Hepatocyte (in vitro differentiated cells): ENCODE results near the gene DMRTC2. TPM values are rescaled to one million over a fixed set of nuclear protein-coding genes. Genes with fewer than 3 reads are reported as not detected.

Experiments used
- DNase-seq: peaks from one replicate; pipeline ENCODE4 v3.0.0-alpha.2; 2016; ENCODE audit warnings: low spot score
- H2AFZ ChIP-seq: fragments of 200-600 bp; sonication (generic); 2 replicates; pipeline ENCODE4 v1.6.0; 2016; ENCODE audit warnings: antibody characterized with exemption, mild to moderate bottlenecking
- H3K27ac ChIP-seq: fragments of 200-600 bp; sonication (generic); 2 replicates; pipeline ENCODE4 v1.5.1; 2016; ENCODE audit warnings: mild to moderate bottlenecking
- H3K27me3 ChIP-seq: fragments of 200-600 bp; sonication (generic); 2 replicates; pipeline ENCODE4 v1.6.1; 2016
- H3K36me3 ChIP-seq: fragments of 200-600 bp; sonication (generic); replicated peaks from 2 replicates; pipeline ENCODE4 v1.5.1; 2016; ENCODE audit warnings: low read depth; ENCODE audit not compliant: insufficient read depth
- H3K4me1 ChIP-seq: fragments of 200-600 bp; sonication (generic); 2 replicates; pipeline ENCODE4 v1.5.1; 2016; ENCODE audit warnings: mild to moderate bottlenecking, moderate library complexity; ENCODE audit not compliant: insufficient read depth
- H3K4me2 ChIP-seq: fragments of 200-600 bp; sonication (generic); 2 replicates; pipeline ENCODE4 v1.6.0; 2016
- H3K4me3 ChIP-seq: fragments of 200-600 bp; sonication (generic); 2 replicates; pipeline ENCODE4 v1.5.1; 2016; ENCODE audit warnings: mild to moderate bottlenecking
- H3K79me2 ChIP-seq: fragments of 200-600 bp; sonication (generic); 2 replicates; pipeline ENCODE4 v1.6.0; 2017; ENCODE audit warnings: mild to moderate bottlenecking
- H3K9me2 ChIP-seq: fragments of 200-600 bp; sonication (generic); replicated peaks from 2 replicates; pipeline ENCODE4 v1.6.0; 2017; ENCODE audit warnings: mild to moderate bottlenecking; ENCODE audit not compliant: insufficient read depth
- H3K9me3 ChIP-seq: fragments of 200-600 bp; sonication (generic); 2 replicates; pipeline ENCODE4 v1.5.1; 2016; ENCODE audit warnings: low read depth, mild to moderate bottlenecking
- H4K20me1 ChIP-seq: fragments of 200-600 bp; sonication (generic); 2 replicates; pipeline ENCODE4 v1.6.0; 2016; ENCODE audit warnings: mild to moderate bottlenecking; ENCODE audit not compliant: insufficient read depth, poor library complexity, severe bottlenecking
- CTCF ChIP-seq: fragments of 200-600 bp; sonication (generic); IDR thresholded peaks from 2 replicates; pipeline ENCODE4 v1.5.1; 2016; ENCODE audit warnings: antibody characterized with exemption, mild to moderate bottlenecking; ENCODE audit not compliant: poor library complexity
- EZH2 ChIP-seq: fragments of 200-600 bp; sonication (generic); IDR thresholded peaks from 2 replicates; pipeline ENCODE4 v1.6.1; 2016; ENCODE audit warnings: antibody characterized with exemption, mild to moderate bottlenecking, borderline replicate concordance
- EZH2phosphoT487 ChIP-seq: fragments of 200-600 bp; sonication (generic); IDR thresholded peaks from one replicate; pipeline ENCODE4 v1.6.1; 2018; ENCODE audit warnings: antibody characterized with exemption, mild to moderate bottlenecking, low read depth, moderate library complexity; ENCODE audit not compliant: unreplicated experiment, severe bottlenecking
- WGBS: methylation state at CpG from one replicate; pipeline ENCODE4 v1.1.6; 2016; ENCODE audit warnings: low lambda C conversion rate; ENCODE audit errors: missing lambda C conversion rate; 5-methylcytosine and 5-hydroxymethylcytosine counted together
- polyA plus RNA-seq: library from polyadenylated mRNA; unstranded; fragments of >200 nt; fragmentation: Nextera tagmentation; extraction: Ambion mirVana; gene quantifications from 2 replicates; pipeline ENCODE4 v1.2.1, GENCODE V29; 2016
- total RNA-seq: library from RNA; depleted of rRNA; stranded (reverse); fragments of >200 nt; gene quantifications from 2 replicates; pipeline ENCODE4 v1.2.3, GENCODE V29; 2014

Gene DMRTC2
- total and polyA plus RNA-seq, 2 experiments from 2014 or later: not detected

GRCh38 chr19:41870401-41870873, 25.6 kb downstream of the DMRTC2 start:
- peaks cover 25% of the 10 kb centered on the region for H3K79me2 ChIP-seq
- H3K9me2 ChIP-seq: no peaks in the 10 kb centered on the region
- H3K27me3 ChIP-seq: no peaks in the 10 kb centered on the region
- TF ChIP-seq CTCF (no peak), EZH2phosphoT487 (no peak), EZH2 (no peak)
- H4K20me1 ChIP-seq: peaks cover 55% of the 10 kb centered on the region
- H3K9me3 ChIP-seq: no peaks in the 10 kb centered on the region
- WGBS: 95% methylated on average over 3 of the region's 3 CpGs
- H3K4me1 ChIP-seq: no peaks in the 10 kb centered on the region
- peak; percentile 30 for DNase-seq
- no peaks in the 10 kb centered on the region for H3K36me3 ChIP-seq
- H3K4me3 ChIP-seq: no peak overlapping the region
- no peak overlapping the region for H3K4me2 ChIP-seq
- no peak overlapping the region for H2AFZ ChIP-seq
- no peak overlapping the region for H3K27ac ChIP-seq

DNA sequence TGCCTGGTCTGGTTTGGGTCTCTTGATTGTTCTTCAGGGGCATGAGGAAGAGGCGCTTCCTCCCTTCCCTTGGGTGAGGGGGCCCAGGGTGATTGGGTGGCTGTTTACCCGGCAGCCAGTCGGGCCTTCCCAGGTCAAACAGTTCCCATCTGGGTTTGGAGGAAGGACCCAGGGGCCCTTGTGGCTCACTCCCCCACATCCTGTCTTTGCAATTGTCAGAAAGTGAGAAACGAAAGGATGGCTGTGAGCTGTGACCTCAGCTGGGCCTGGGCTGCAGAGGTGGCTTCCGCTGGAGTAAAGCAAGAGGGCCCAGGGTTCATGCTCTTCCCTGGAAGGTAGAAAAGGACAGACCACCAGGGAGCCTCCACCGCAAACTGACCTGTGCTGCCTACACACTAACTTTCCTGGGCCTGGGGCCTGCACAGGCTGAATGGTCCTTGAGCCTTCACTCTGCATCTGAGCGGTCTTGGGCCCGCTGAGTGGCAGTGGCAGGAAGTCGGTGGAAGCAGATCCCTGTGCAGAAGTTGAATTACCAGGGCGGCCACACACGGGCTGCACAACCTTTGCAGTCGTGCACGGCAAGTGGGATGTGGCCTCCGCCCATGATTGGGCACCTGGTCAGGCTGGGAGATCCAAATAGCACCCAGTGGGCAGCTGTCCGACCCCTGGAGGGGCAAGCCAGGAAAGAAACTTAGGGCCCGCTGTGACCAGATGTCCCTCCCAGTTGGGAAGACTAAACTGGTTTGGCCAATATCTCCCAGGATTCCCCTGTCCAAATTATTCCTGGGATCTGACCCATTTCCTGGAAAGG, 26.9 kb downstream of the DMRTC2 start:
- 92% methylated on average over 16 of the region's 16 CpGs for WGBS
- H3K27ac ChIP-seq: no peak overlapping the region
- peaks cover 44% of the 10 kb centered on the region for H4K20me1 ChIP-seq

DNA sequence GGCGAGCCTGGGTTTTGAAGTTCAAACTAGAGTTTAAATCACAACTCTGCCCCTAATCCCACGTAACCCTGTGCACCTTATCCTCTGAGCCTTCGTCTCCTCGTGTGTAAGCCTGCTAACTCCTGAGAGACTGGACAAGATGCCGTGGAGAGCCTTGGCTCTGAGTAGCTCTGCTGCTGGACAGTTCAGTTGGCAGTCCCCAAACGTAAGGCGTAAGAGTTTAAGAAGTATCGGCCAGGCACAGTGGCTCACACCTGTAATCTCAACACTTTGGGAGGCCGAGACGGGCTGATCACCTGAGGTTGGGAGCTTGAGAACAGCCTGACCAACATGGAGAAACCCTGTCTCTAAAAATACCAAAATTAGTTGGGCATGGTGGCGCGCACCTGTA, 27.5 kb downstream of the DMRTC2 start:
- H3K9me3 ChIP-seq: no peaks in the 10 kb centered on the region
- H2AFZ ChIP-seq: no peak overlapping the region
- H3K4me3 ChIP-seq: no peak overlapping the region
- no peak overlapping the region for H3K4me2 ChIP-seq
- H3K36me3 ChIP-seq: no peaks in the 10 kb centered on the region
- WGBS: 94% methylated on average over 12 of the region's 12 CpGs
- peaks cover 38% of the 10 kb centered on the region for H4K20me1 ChIP-seq
- H3K27ac ChIP-seq: no peak overlapping the region
- H3K27me3 ChIP-seq: no peaks in the 10 kb centered on the region
- H3K9me2 ChIP-seq: no peaks in the 10 kb centered on the region
- H3K79me2 ChIP-seq: peaks cover 8% of the 10 kb centered on the region
- no peaks in the 10 kb centered on the region for H3K4me1 ChIP-seq
- no peak for TF ChIP-seq CTCF
- TF ChIP-seq EZH2phosphoT487: no peak
- TF ChIP-seq EZH2: no peak
- DNase-seq: no peak

More for the DNA sequence above, 26.9 kb downstream of the DMRTC2 start:
- Histone ChIP-seq H3K9me3 (no peaks in the 10 kb centered on the region), H3K27me3 (no peaks in the 10 kb centered on the region), H2AFZ (no peak overlapping the region), H3K4me2 (no peak overlapping the region), H3K4me3 (no peak overlapping the region), H3K79me2 (peaks cover 14% of the 10 kb centered on the region), H3K9me2 (no peaks in the 10 kb centered on the region), H3K36me3 (no peaks in the 10 kb centered on the region), H3K4me1 (no peaks in the 10 kb centered on the region)
- TF ChIP-seq EZH2: no peak
- TF ChIP-seq EZH2phosphoT487: no peak
- TF ChIP-seq CTCF: no peak
- no peak for DNase-seq
